GM18909 (cell line): ENCODE results near the gene IL12RB1.

ENCODE experiments used
- ATAC-seq: cut with Tn5 transposase; IDR thresholded peaks from one replicate; pipeline ENCODE4 v1.9.1; 2021; ENCODE audit warnings: mild to moderate bottlenecking; ENCODE audit not compliant: unreplicated experiment, poor library complexity

IL12RB1 gene

DNA sequence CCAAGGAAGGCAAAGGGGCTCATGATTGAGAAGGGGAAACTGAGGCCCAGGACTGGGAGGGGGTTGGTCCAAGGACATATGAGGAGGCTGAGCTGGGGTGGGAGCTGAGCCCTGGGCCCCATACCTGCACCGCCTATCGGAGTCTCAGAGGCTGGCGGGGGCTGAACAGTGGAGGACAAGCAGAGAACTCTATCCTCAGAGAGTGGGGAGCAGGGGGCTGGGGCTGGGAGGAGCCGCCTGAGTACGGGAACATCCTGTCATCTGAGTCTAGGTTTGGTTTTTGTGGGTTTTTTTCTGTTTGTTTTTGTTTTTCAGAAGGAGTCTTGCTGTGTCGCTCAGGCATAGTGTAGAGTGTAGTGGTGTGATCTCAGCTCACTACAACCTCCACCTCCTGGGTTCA, 72.5 kb downstream of the IL12RB1 start:
- ATAC-seq, result no peak

DNA sequence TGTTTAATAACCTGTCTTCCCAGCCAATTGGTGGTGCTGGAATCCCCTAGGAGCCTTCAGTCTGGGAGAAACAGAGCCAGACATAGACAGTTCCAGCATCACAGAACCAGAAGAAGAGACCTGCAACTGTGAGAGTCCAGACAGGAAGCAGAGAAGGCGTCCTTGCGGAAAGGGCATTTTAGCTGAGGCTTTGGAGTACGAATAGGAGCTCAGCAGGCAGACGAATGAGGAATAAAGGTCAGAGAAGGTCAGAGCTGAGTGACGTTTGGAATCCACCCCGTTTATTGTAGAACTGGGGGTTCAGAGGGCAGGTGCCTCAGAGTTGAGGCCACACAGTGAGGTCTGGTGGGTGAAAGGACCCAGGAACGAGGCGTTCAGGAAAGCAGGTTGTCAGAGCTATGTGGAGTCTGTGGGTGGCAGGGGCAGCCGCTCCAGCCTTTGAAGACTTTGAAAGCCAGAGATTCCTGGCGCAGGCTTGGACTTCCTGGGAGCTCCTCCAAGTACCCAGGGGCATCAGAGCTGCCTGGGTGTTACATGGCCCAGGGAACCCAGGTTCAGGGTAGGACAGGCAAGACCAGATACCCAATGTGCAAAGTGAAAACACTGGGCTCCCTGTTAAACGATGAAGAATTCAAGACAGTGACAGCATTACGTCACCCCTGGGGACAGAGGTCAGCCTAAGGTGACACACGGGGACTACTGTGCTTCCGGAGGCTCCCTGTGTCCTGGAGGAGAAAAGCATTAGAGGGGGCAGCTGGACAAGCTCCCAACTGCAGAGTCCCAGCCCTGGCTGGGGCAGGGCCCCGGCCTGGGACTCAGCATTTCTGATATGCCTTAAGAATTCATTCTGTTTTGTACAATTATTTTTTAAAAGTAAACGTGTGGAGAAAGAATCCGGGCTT, 73.3 kb downstream of the IL12RB1 start:
- no peak for ATAC-seq

DNA sequence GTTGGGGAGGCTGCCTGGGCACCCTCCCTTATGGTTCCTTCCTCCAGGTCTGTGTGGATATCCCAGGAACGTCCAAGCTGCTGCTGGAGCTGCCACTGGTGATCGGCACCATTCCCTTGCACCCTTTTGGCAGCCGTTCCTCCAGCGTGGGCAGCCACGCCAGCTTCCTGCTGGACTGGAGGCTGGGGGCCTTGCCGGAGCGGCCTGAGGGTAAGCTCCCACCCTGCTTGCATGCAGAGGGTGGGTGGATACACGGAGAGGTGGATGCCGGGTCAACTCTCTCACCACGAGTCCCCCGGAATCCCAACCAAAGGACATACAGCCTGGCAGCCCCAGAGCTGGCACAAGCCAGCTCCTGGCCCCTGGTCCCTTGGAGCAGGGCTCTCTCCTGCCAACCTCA, 76.6 kb downstream of the IL12RB1 start:
- no peak for ATAC-seq

DNA sequence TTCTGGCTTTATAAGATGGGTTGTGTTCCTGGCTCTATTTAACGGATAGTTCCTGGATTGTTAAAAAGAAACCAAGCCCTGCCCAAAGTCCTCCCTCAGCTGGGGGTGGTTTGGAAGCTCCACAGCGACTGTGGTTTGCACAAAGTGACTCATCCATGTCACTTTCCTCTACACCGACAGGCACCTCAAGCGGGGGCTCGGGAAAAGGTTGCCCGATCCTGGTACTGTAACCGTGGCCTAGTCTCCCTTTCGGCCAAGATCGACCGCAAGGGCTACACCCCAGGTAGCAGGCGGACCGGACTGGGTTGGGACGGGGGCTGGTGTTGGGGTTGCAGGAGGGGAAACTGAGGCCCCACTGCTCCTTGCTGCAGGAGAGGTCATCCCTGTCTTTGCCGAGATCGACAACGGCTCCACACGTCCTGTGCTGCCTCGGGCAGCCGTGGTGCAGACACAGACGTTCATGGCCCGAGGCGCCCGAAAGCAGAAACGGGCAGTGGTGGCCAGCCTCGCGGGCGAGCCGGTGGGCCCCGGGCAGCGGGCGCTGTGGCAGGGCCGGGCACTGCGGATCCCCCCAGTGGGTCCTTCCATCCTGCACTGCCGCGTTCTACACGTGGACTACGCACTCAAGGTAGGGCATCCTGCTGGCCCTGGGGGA, 77.2 kb downstream of the IL12RB1 start:
- no peak for ATAC-seq
